Stromal cell of bone marrow (primary cell): ENCODE measurements around the gene MB.
A peak's percentile ranks its signal among the peaks of the same experiment; 100 is the strongest.
"Not testable (repeated sequence)": the region's sequence is repeated elsewhere in the genome, so short reads cannot be mapped to it uniquely, and the experiment has no call there.

Experiments
- DNase-seq: peaks from one replicate; pipeline ENCODE4 v3.0.0-alpha.2; 2012; ENCODE audit warnings: low read depth

MB gene

GRCh38 chr22:35637254-35637653, 20.1 kb upstream of the MB start:
- DNase-seq: no peak

GRCh38 chr22:35634943-35635540, 17.9 kb upstream of the MB start:
- DNase-seq: no peak

- no peak for DNase-seq
Measured at GRCh38 chr22:35634015-35634414, 16.9 kb upstream of the MB start.

- no peak for DNase-seq
Measured at GRCh38 chr22:35633520-35633919, 16.4 kb upstream of the MB start.

- DNase-seq: no peak
Measured at GRCh38 chr22:35632935-35633334, 15.8 kb upstream of the MB start.

GRCh38 chr22:35631597-35631996, 14.5 kb upstream of the MB start:
- DNase-seq: no peak

- no peak for DNase-seq
Measured at GRCh38 chr22:35630891-35631290, 13.8 kb upstream of the MB start.

- DNase-seq: no peak
Measured at GRCh38 chr22:35630387-35630793, 13.3 kb upstream of the MB start.

GRCh38 chr22:35629406-35630216, 12.5 kb upstream of the MB start:
- DNase-seq: peak; percentile 97

- no peak for DNase-seq
Measured at GRCh38 chr22:35628732-35629131, 11.6 kb upstream of the MB start.

- peak; percentile 85 for DNase-seq
Measured at GRCh38 chr22:35627267-35628041, 10.3 kb upstream of the MB start.

- no peak for DNase-seq
Measured at GRCh38 chr22:35625763-35626432, 8.8 kb upstream of the MB start.

GRCh38 chr22:35624547-35624946, 7.4 kb upstream of the MB start:
- no peak for DNase-seq

GRCh38 chr22:35623885-35624284, 6.8 kb upstream of the MB start:
- not testable (repeated sequence) for DNase-seq

GRCh38 chr22:35622191-35622913, 5.2 kb upstream of the MB start:
- no peak for DNase-seq

GRCh38 chr22:35621451-35621850, 4.3 kb upstream of the MB start:
- DNase-seq: peak; percentile 30

- peak; percentile 39 for DNase-seq
Measured at GRCh38 chr22:35620624-35621251, 3.6 kb upstream of the MB start.

- no peak for DNase-seq
Measured at GRCh38 chr22:35619336-35620094, 2.4 kb upstream of the MB start.

- DNase-seq: no peak
Measured at GRCh38 chr22:35618427-35619223, 1.5 kb upstream of the MB start.

- DNase-seq: no peak
Measured at GRCh38 chr22:35616043-35616442, 1.1 kb downstream of the MB start.
